Thymus (tissue), 11 donors: ENCODE measurements around the gene PLGRKT. TPM values are rescaled to one million over a fixed set of nuclear protein-coding genes. Genes with fewer than 3 reads are reported as not detected.

Experiments used
- DNase-seq, 9 donors: peaks; one replicate each; pipeline ENCODE4 v3.0.0-alpha.2; 2013; ENCODE audit warnings: low spot score in 9 of 9, low read depth in 6 of 9, missing footprints in 1 of 9
- H3K27ac ChIP-seq, 2 donors: one replicate each; pipeline ENCODE4 v1.5.1; 2013; ENCODE audit warnings: control low read depth in 1 of 2, low read depth in 1 of 2, low read length in 1 of 2, mild to moderate bottlenecking in 1 of 2, moderate library complexity in 1 of 2
- H3K27me3 ChIP-seq, 2 donors: one replicate each; pipeline ENCODE4 v1.5.1; 2013; ENCODE audit warnings: low read length in 1 of 2; ENCODE audit not compliant: control insufficient read depth in 2 of 2, insufficient read depth in 1 of 2
- H3K36me3 ChIP-seq, 2 donors: one replicate each; pipeline ENCODE4 v1.5.1; 2013; ENCODE audit warnings: low read length in 1 of 2, mild to moderate bottlenecking in 1 of 2, moderate library complexity in 1 of 2; ENCODE audit not compliant: control insufficient read depth in 2 of 2, insufficient read depth in 2 of 2
- H3K4me1 ChIP-seq, 2 donors: one replicate each; pipeline ENCODE4 v1.5.1; 2013; ENCODE audit warnings: low read length in 2 of 2; ENCODE audit not compliant: control insufficient read depth in 2 of 2, insufficient read depth in 2 of 2
- H3K4me3 ChIP-seq, 2 donors: one replicate each; pipeline ENCODE4 v1.5.1; 2013; ENCODE audit warnings: low read length in 2 of 2, control low read depth in 1 of 2, mild to moderate bottlenecking in 1 of 2
- H3K9me3 ChIP-seq, 2 donors: one replicate each; pipeline ENCODE4 v1.5.1; 2013; ENCODE audit warnings: low read length in 1 of 2, mild to moderate bottlenecking in 1 of 2; ENCODE audit not compliant: control insufficient read depth in 2 of 2, insufficient read depth in 1 of 2
- WGBS: extraction: QIAGEN DNeasy Blood & Tissue Kit; methylation state at CpG from one replicate; pipeline ENCODE4 v1.1.7; 2013; 5-methylcytosine and 5-hydroxymethylcytosine counted together
- polyA plus RNA-seq: library from polyadenylated mRNA; stranded (reverse); fragments of 200-250 nt; gene quantifications from one replicate; pipeline ENCODE4 v1.2.3, GENCODE V29; 2013
- total RNA-seq: library from RNA; stranded (reverse); fragments of 120-200 nt; gene quantifications from one replicate; pipeline ENCODE4 v1.2.4, GENCODE V29; 2013
- donor health status: healthy.

PLGRKT gene
- total and polyA plus RNA-seq, 2 donors, result 38.8 to 53.7 TPM

DNA sequence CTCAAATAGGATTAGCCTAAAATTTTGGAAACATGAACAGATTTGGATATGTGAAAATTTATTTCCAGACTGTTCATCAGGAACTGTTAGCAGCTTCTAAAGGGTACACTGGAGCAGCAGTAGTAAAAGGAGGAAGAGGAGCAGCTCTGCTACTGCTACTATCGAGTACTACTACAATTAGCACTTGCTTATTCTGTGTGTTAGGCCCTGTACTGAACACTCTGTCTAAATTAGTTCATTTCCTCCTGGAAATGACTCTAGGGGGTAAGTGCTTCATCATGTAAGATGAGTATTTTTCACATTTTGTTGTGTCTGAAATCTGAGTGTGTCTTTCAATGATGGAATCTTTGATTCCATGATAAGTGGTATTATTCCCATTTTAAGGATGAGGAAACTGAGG is 22.4 kb upstream of the PLGRKT start:
- 93% methylated on average over 1 of the region's 1 CpG for WGBS
- Histone ChIP-seq H3K4me1 (no peaks in the 10 kb centered on the region), H3K9me3 (no peaks in the 10 kb centered on the region), H3K27ac (no peak overlapping the region), H3K27me3 (no peaks in the 10 kb centered on the region), H3K4me3 (no peak overlapping the region), H3K36me3 (no peaks in the 10 kb centered on the region)
- no peak for DNase-seq

DNA sequence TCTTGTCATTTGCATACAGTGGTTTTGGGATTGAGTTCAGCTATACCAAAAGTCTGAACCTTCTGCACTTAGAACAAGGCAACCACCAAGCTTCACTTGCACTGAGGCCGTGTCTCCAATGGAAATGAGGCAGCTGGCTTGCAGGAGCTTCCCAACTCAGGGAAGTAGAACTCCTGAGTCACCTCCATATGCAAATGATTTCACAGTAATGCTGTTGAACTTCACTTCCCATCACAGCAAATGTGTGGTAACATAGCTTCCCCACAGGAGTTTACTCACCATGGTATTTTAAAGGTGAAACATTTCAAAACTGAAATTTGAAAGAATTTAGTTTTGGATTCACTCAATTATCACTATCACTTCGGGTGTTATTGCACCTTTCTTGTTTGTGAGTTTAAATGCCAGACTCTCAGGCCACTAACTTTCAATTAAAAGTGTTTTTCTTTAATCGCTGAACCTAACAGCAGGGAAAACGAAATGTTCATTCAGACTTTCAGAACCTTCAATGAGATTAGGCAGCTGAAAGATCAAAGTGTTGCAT is 21.6 kb upstream of the PLGRKT start:
- no peak for DNase-seq
- no peak overlapping the region for H3K4me3 ChIP-seq
- H3K4me1 ChIP-seq, result no peaks in the 10 kb centered on the region
- no peaks in the 10 kb centered on the region for H3K27me3 ChIP-seq
- no peaks in the 10 kb centered on the region for H3K36me3 ChIP-seq
- 95% methylated on average over 4 of the region's 4 CpGs for WGBS
- no peak overlapping the region for H3K27ac ChIP-seq
- H3K9me3 ChIP-seq, result no peaks in the 10 kb centered on the region

DNA sequence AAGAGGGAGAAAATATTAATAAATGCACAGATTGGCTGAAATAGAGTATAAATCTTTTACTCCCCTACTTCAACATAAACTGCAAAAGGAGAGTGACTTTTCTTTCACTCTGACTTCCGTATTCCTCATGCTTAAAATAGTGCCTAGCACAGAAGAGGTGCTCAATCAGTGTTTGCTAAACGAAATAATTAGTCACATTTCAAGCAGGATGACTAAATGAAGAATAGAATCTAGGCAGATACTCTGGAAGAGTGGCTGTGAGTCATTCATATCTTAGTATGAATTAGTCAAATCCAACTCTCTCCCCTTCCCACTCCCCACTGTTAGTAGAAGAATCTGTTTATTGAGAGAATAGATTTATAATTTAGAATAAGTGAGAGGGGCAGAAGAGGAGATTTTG is 17.5 kb upstream of the PLGRKT start:
- H3K27ac ChIP-seq, result no peak overlapping the region
- WGBS, result 84% methylated on average over 2 of the region's 2 CpGs
- peaks cover 0 to 4% of the 10 kb centered on the region in 2 donors for H3K4me1 ChIP-seq
- no peaks in the 10 kb centered on the region for H3K36me3 ChIP-seq
- H3K9me3 ChIP-seq, result no peaks in the 10 kb centered on the region
- no peak overlapping the region for H3K4me3 ChIP-seq
- no peaks in the 10 kb centered on the region for H3K27me3 ChIP-seq
- DNase-seq, result no peak

DNA sequence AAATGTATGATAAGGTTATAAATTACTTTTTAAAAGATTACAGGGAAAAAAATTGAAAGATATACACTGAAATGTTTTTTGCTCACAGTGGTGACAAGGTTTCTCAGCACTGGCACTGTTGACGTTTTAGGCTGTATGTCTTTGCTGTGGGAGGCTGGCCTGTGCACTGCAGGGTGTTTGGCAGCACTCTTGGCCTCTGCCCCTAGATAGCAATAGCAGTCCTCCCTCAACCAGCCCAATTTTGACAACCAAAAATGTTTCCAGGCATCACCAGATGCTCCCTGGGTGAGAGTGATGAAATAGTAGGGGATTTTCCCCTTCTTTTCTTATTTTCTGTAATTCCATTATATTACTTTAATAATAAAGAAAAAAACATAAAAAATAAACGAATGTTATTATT is 15.9 kb upstream of the PLGRKT start:
- H3K27me3 ChIP-seq, result no peaks in the 10 kb centered on the region
- H3K4me1 ChIP-seq, result peaks cover 0 to 4% of the 10 kb centered on the region in 2 donors
- no peaks in the 10 kb centered on the region for H3K9me3 ChIP-seq
- H3K4me3 ChIP-seq, result no peak overlapping the region
- DNase-seq, result no peak
- peak overlapping the region in 1 of 2 donors; percentile 23 for H3K27ac ChIP-seq
- no peaks in the 10 kb centered on the region for H3K36me3 ChIP-seq
- WGBS, result 47% methylated on average over 2 of the region's 2 CpGs

DNA sequence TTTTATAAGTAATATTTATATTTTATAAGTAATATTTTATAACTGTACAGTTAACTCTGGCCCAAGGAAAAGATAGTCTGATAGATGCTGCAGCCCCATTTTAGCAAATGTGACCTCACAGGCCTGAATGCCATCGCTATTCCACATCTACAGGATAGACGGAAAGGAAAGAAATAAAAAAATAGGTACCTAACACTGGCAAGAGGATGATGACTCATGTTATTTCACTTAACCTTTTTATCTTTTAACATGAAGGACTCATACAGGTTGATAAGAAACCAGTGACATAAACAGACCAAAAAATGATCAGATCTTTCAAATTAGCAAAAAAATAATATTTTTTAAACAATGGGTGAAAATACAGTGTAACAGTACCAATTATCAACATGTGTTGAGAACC is 15.3 kb upstream of the PLGRKT start:
- Histone ChIP-seq H3K4me1 (peaks cover 0 to 4% of the 10 kb centered on the region in 2 donors), H3K27me3 (no peaks in the 10 kb centered on the region), H3K9me3 (no peaks in the 10 kb centered on the region), H3K27ac (no peak overlapping the region), H3K4me3 (no peak overlapping the region), H3K36me3 (no peaks in the 10 kb centered on the region)
- no peak for DNase-seq
- 95% methylated on average over 2 of the region's 2 CpGs for WGBS

DNA sequence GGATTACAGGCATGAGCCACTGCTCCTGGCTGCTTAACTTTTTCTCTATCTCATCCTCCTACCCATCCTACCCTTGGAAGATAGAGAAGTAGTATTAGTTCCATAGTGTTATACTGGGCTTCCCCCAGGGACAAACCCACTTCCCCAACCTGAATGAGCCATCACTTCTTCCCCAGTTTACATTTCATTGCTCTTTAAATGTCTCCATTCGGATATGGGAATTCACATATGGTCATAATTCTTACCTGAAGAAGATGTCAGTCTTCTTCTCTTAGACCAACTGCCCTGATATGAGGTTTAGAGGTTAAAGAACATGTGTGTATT is 14.5 kb upstream of the PLGRKT start:
- Histone ChIP-seq H3K36me3 (no peaks in the 10 kb centered on the region), H3K4me3 (no peak overlapping the region), H3K27ac (peak overlapping the region; percentile 8 to 27), H3K4me1 (peaks cover 0 to 4% of the 10 kb centered on the region in 2 donors), H3K27me3 (no peaks in the 10 kb centered on the region), H3K9me3 (no peaks in the 10 kb centered on the region)
- no peak for DNase-seq
- 92% methylated on average over 1 of the region's 1 CpG for WGBS

DNA sequence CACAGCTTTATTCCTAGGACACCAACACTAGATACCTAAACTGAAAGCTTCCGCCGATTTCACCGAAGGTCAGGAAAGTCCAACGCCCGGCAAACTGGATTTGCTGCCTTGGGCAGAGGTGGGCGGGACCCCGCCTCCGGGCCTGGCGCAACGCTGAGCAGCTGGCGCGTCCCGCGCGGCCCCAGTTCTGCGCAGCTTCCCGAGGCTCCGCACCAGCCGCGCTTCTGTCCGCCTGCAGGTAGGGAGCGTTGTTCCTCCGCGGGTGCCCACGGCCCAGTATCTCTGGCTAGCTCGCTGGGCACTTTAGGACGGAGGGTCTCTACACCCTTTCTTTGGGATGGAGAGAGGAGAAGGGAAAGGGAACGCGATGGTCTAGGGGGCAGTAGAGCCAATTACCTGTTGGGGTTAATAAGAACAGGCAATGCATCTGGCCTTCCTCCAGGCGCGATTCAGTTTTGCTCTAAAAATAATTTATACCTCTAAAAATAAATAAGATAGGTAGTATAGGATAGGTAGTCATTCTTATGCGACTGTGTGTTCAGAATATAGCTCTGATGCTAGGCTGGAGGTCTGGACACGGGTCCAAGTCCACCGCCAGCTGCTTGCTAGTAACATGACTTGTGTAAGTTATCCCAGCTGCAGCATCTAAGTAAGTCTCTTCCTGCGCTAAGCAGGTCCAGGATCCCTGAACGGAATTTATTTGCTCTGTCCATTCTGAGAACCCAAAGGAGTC is 12.8 kb upstream of the PLGRKT start, which contains the start of gene CD274:
TSS of gene CD274 (plus strand) at position 184 of the 733 bp plus-strand sequence. CDS start 5,572 bp downstream, outside the sequence.
- H3K27ac ChIP-seq, result peak within 1 kb of the TSS; percentile 61 to 89
- no peaks in the 10 kb centered on the region for H3K36me3 ChIP-seq
- peaks cover 0 to 4% of the 10 kb centered on the region in 2 donors for H3K4me1 ChIP-seq
- DNase-seq, result peak; percentile 45 to 82 (median 58)
- H3K4me3 ChIP-seq, result peak within 1 kb of the TSS; percentile 49 to 79
- H3K27me3 ChIP-seq, result no peaks in the 10 kb centered on the region
- no peaks in the 10 kb centered on the region for H3K9me3 ChIP-seq
- WGBS, result 10% methylated on average over 36 of the region's 36 CpGs

DNA sequence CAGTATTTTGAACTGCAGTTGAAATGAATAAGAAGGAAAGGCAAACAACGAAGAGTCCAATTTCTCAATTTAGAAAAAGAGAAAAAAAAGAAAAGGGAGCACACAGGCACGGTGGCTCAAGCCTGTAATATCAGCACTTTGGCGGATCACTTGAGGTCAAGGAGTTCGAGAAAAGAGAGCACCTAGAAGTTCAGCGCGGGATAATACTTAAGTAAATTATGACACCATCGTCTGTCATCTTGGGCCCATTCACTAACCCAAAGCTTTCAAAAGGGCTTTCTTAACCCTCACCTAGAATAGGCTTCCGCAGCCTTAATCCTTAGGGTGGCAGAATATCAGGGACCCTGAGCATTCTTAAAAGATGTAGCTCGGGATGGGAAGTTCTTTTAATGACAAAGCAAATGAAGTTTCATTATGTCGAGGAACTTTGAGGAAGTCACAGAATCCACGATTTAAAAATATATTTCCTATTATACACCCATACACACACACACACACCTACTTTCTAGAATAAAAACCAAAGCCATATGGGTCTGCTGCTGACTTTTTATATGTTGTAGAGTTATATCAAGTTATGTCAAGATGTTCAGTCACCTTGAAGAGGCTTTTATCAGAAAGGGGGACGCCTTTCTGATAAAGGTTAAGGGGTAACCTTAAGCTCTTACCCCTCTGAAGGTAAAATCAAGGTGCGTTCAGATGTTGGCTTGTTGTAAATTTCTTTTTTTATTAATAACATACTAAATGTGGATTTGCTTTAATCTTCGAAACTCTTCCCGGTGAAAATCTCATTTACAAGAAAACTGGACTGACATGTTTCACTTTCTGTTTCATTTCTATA is 12.0 kb upstream of the PLGRKT start:
- peaks cover 0 to 4% of the 10 kb centered on the region in 2 donors for H3K4me1 ChIP-seq
- no peak for DNase-seq
- H3K36me3 ChIP-seq, result no peaks in the 10 kb centered on the region
- H3K27me3 ChIP-seq, result no peaks in the 10 kb centered on the region
- peak overlapping the region; percentile 59 to 89 for H3K27ac ChIP-seq
- WGBS, result 51% methylated on average over 15 of the region's 15 CpGs
- H3K9me3 ChIP-seq, result no peaks in the 10 kb centered on the region
- peak overlapping the region; percentile 49 to 79 for H3K4me3 ChIP-seq
